ENCODE data around the gene NCS1. TPM values are rescaled to one million over a fixed set of nuclear protein-coding genes. Genes with fewer than 3 reads are reported as not detected.
A peak's percentile ranks its signal among the peaks of the same experiment; 100 is the strongest.

The NCS1 gene
- total and polyA plus RNA-seq, 12 donors = 4.0 to 87.6 (median 34.3) TPM

DNA sequence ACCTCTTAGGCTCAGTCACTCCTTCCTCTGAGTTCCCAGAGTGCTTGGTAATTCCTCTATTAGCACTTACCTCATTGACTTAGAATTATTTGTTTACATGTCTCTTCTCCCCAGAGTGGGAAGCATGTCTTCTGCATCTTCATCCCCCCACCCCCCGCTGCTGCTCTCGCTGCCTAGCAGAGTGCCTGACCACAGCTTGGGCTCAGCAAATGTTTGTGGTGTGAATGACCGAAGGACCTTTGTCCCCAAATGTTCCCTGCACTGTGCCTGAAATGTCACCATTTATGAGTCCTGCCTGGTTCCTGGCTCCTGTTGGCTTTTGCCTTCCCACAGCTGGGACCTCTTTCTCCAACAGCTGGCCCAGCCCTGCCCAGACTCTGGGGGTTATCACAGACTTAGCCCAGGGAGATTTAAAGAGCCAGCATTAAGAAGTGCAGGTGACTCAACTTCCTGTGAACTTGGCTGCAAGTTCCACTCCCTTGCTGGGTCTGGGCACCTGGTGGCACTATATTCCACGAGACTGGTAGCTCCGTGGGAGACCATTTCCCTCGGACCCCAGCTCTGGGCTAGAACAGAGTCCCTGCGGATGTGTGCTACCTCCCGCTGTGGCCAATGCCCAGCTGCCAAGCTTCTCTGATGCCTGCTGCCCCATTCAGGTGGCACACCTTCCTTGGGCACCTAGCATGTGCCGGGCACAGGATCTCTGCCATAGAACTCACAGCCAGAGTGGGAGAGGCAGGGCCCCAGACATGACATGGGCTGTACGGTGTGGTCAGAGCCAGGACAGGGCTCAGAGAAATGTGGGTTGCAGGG, 91.6 kb downstream of the NCS1 start:
- intact Hi-C loops (cut with DNase I) = no loop called here
- H3K4me3 ChIP-seq = no peak overlapping the region
- H3K4me1 ChIP-seq (replicated peaks in 1 of 2) = peaks cover 8 to 13% of the 10 kb centered on the region in 2 donors
- H3K36me3 ChIP-seq (replicated peaks in 1 of 2) = no peaks in the 10 kb centered on the region
- H3K27ac ChIP-seq = no peak overlapping the region
- no peak for DNase-seq
- peaks cover 38% of the 10 kb centered on the region for H3K27me3 ChIP-seq
- H3K9me3 ChIP-seq (replicated peaks in 1 of 3) = no peaks in the 10 kb centered on the region
- 64 to 79% (median 69%) methylated on average over 4 to 10 of the region's 10 CpGs for WGBS, 4 donors
- TF ChIP-seq, protein P1, sequence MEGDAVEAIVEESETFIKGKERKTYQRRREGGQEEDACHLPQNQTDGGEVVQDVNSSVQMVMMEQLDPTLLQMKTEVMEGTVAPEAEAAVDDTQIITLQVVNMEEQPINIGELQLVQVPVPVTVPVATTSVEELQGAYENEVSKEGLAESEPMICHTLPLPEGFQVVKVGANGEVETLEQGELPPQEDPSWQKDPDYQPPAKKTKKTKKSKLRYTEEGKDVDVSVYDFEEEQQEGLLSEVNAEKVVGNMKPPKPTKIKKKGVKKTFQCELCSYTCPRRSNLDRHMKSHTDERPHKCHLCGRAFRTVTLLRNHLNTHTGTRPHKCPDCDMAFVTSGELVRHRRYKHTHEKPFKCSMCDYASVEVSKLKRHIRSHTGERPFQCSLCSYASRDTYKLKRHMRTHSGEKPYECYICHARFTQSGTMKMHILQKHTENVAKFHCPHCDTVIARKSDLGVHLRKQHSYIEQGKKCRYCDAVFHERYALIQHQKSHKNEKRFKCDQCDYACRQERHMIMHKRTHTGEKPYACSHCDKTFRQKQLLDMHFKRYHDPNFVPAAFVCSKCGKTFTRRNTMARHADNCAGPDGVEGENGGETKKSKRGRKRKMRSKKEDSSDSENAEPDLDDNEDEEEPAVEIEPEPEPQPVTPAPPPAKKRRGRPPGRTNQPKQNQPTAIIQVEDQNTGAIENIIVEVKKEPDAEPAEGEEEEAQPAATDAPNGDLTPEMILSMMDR (IDR thresholded peaks at IDR 0.05) = no peak
- TF ChIP-seq POLR2A (IDR thresholded peaks at IDR 0.05) = no peak

DNA sequence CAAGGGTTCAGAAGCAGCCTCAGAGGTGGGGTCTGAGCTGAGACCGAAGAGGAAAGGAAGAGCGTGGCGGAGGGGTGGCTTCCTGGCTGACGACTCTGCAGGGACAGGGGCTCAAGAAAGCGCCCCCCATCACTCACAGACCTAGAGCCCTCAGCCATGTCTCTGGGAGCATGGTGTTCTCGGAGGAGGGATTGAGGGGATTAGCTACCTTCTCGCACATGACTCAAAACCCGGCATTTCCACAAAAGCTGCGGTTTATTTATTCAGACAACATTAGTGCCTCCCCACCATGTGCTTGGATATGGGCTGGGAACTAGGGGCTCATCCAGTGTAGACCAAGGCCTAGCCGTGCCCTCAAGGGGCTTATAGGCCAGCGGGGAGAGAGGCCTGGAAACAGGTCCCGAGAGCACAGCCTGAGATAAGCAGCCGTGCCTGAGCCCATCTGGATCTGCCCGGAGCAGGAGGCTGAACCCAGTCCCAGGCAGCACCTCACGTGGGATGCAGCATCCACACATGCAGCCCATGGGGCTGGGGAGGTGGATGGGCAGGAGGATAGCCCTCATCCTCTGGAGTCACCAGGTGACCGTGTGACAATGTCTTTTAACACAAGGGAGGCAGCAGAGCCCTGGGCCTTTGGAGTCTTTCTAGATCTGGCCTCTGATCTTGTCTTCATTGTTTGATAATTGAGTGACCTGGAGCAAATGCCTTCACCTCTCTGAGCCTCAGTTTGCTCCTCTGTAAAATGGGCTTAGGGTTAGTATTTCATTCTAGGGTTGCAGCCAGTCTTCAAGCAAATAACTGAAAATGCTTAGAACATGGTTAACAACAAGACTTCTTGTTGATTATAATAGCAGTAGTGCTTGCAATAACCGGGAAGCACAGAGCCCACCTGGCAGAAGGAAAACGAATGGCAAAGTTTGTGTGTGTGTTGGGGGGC, 92.5 kb downstream of the NCS1 start:
- intact Hi-C loops (cut with DNase I) = no loop called here
- DNase-seq = no peak
- Histone ChIP-seq H3K36me3 (replicated peaks in 1 of 2) (no peaks in the 10 kb centered on the region), H3K4me1 (replicated peaks in 1 of 2) (peaks cover 8 to 13% of the 10 kb centered on the region in 2 donors), H3K4me3 (no peak overlapping the region), H3K27ac (no peak overlapping the region), H3K27me3 (peaks cover 38% of the 10 kb centered on the region), H3K9me3 (replicated peaks in 1 of 3) (no peaks in the 10 kb centered on the region)
- TF ChIP-seq, protein P1 (IDR thresholded peaks at IDR 0.05) = no peak
- no peak for TF ChIP-seq POLR2A (IDR thresholded peaks at IDR 0.05)
- WGBS, 4 donors = 57 to 68% (median 67%) methylated on average over 15 to 18 of the region's 18 CpGs

DNA sequence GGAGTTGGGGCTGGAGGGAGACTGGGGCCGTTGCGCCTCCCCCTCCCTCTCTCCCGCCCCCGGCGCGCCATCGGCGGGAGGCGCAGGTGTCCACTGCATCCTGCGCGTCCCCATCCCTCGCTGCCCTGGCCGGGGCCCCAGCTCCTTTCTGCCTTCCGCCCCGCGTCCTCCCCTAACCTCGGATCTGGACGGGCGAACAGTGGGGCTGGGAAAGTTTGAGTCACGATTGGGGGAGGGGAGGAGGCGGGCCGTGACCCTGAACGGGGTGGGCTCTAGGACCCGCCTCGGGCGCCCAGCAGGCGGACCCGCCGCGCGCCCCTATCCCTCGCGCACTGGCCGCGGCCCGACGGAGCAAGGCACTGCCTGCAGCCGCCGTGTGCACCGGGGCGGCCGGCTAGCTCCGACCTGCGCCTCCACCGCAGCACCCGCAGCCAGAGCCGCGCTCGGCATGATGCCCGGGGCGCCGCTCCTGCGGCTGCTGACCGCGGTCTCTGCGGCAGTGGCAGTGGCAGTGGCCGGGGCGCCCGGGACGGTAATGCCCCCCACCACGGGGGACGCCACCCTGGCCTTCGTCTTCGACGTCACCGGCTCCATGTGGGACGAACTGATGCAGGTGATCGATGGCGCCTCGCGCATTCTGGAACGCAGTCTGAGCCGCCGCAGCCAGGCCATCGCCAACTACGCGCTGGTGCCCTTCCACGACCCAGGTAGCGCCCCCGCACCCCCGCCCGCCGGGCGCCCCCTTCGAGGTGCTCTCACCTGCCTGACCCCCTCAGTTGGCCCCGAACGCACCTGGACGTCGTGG, 93.4 kb downstream of the NCS1 start, which contains the start of gene HMCN2:
TSS of gene HMCN2 (plus strand) at position 330 of the 805 bp plus-strand sequence. CDS start at position 449, 119 bp downstream.
- Histone ChIP-seq H3K27ac (no peak within 1 kb of the TSS), H3K36me3 (replicated peaks in 1 of 2) (no peaks in the 10 kb centered on the region), H3K27me3 (peaks cover 38% of the 10 kb centered on the region), H3K4me3 (peak within 1 kb of the TSS in 1 of 4 donors; percentile 16), H3K9me3 (replicated peaks in 1 of 3) (no peaks in the 10 kb centered on the region), H3K4me1 (replicated peaks in 1 of 2) (peaks cover 8 to 13% of the 10 kb centered on the region in 2 donors)
- intact Hi-C loops (cut with DNase I) = no loop called here
- DNase-seq = peak in 2 of 7 donors; percentile 32 to 35
- TF ChIP-seq, protein P1 (IDR thresholded peaks at IDR 0.05) = no peak
- no peak for TF ChIP-seq POLR2A (IDR thresholded peaks at IDR 0.05)
- WGBS, 4 donors = 0 to 2% (median 1%) methylated on average over 1 to 87 of the region's 89 CpGs
